ENCODE measurements around the gene EFEMP2. TPM values are rescaled to one million over a fixed set of nuclear protein-coding genes. Genes with fewer than 3 reads are reported as not detected.

EFEMP2 gene
- total and polyA plus RNA-seq, 10 of the 15 experiments (the other 5 are each of a cell fraction or from before 2014, with no cell fraction given) = 0.24 to 13.2 (median 1.3) TPM; not detected in 1

GRCh38 chr11:65833297-65834030 is 39.1 kb downstream of the EFEMP2 start, which contains the start of gene SNX32:
TSS of gene SNX32 (plus strand) at chr11:65833963. CDS start at chr11:65834066, 103 bp downstream.
- SMC1A ChIA-PET (ENCODE audit: uncharacterized antibody, unreplicated experiment) = interaction anchor here (1.1 to 1.9 kb wide), 6 partner anchors 10 to 207 kb away, joined by 3 to 5 read pairs (median 3); no protein-coding TSS in a partner anchor
- Histone ChIP-seq H3K9ac (ENCODE audit: control insufficient read depth, insufficient read depth, low read length) (peak within 1 kb of the TSS; percentile 60; the same call in 1 of the 2 replicates), H3K27ac (ENCODE audit: control insufficient read depth, insufficient read depth) (peak within 1 kb of the TSS; percentile 52; the same call in 1 of the 2 replicates), H3K9me3 (replicated peaks; ENCODE audit: control insufficient read depth, insufficient read depth, low read length) (no peaks in the 10 kb centered on the region), H4K20me1 (ENCODE audit: control insufficient read depth, insufficient read depth) (no peaks in the 10 kb centered on the region), H2AFZ (ENCODE audit: control insufficient read depth, low read depth, low read length) (peak within 1 kb of the TSS; percentile 98), H3K4me2 (ENCODE audit: control insufficient read depth, insufficient read depth) (peak within 1 kb of the TSS; percentile 94), H3K79me2 (ENCODE audit: control insufficient read depth, insufficient read depth, low read length) (no peaks in the 10 kb centered on the region), H3K36me3 (ENCODE audit: control insufficient read depth in 2 of 2, insufficient read depth in 2 of 2, low read length in 1 of 2) (no peaks in the 10 kb centered on the region), H3K27me3 (replicated peaks in 1 of 2; ENCODE audit: control insufficient read depth in 2 of 2, insufficient read depth in 2 of 2, low read length in 1 of 2) (peaks cover 0 to 7% of the 10 kb centered on the region in 2 experiments; a peak in 1 of 4 replicates), H3K4me3 (peak within 1 kb of the TSS; percentile 64), H3K4me1 (ENCODE audit: control insufficient read depth, insufficient read depth, low read length) (peaks cover 15% of the 10 kb centered on the region)
- intact Hi-C loops (cut with micrococcal nuclease; ENCODE audit: unreplicated experiment) = no loop called here
- ATAC-seq = peak; percentile 100
- CTCF ChIA-PET = interaction anchor here (1.0 to 3.0 kb wide), 10 partner anchors 15 to 212 kb away, joined by 3 to 19 read pairs (median 6); no protein-coding TSS in a partner anchor
- BruUV-seq (replicated peaks) = no TSS peak
- in situ Hi-C loops (cut with MboI) = no loop called here
- 8% methylated on average over 55 of the region's 63 CpGs for WGBS (ENCODE audit: insufficient coverage, insufficient replicate concordance, low lambda C conversion rate, missing lambda C conversion rate)
- POLR2A ChIA-PET = interaction anchor here (0.6 to 2.7 kb wide), 6 partner anchors 10 to 55 kb away, joined by 3 to 18 read pairs (median 5); partner anchors contain the start of genes CFL1, FIBP and MUS81
- peak; percentile 99 for FAIRE-seq
- DNase-seq (ENCODE audit: low read depth, low spot score) = peak; percentile 73
- RAD21 ChIA-PET (ENCODE audit: unreplicated experiment) = interaction anchor here (1.0 to 2.0 kb wide), 3 partner anchors 26 to 55 kb away, joined by 3 to 4 read pairs (median 3); partner anchors contain the start of gene FIBP
- TF ChIP-seq TAF1 (IDR thresholded peaks at IDR 0.05; ENCODE audit: borderline replicate concordance, low read depth, low read length) (no peak), MAX (IDR thresholded peaks at IDR 0.05; ENCODE audit: low read depth, low read length) (peak; percentile 70), ETV6 (conservative IDR thresholded peaks at IDR 0.05 in 1 of 2, IDR thresholded peaks at IDR 0.05 in 1 of 2; ENCODE audit: borderline replicate concordance in 1 of 2, low read depth in 1 of 2) (no peak), ZBED1 (IDR thresholded peaks at IDR 0.05; ENCODE audit: borderline replicate concordance) (no peak), CHD1 (IDR thresholded peaks at IDR 0.05; ENCODE audit: low read depth, low read length) (no peak), RAD51 (IDR thresholded peaks at IDR 0.05) (peak; percentile 57; the same call in 1 of the 2 replicates), IRF3 (IDR thresholded peaks at IDR 0.05) (peak; percentile 93), RELB (IDR thresholded peaks at IDR 0.05; ENCODE audit: low read depth) (peak; percentile 95), BHLHE40 (IDR thresholded peaks at IDR 0.05; ENCODE audit: borderline replicate concordance in 1 of 2, low read depth in 2 of 2, low read length in 1 of 2) (peak; percentile 86 to 97), RELA (IDR thresholded peaks at IDR 0.05; ENCODE audit: borderline replicate concordance, partially characterized antibody) (peak; percentile 26), MEF2A (IDR thresholded peaks at IDR 0.05; ENCODE audit: insufficient read depth, low read depth, low read length) (no peak), CUX1 (IDR thresholded peaks at IDR 0.05; ENCODE audit: insufficient replicate concordance, low read depth, low read length) (peak; percentile 24), NFYB (IDR thresholded peaks at IDR 0.05; ENCODE audit: insufficient read depth, low read depth, low read length) (peak; percentile 97)

Data from GM12878 (cell line).